GM12878 (cell line): ENCODE measurements around the gene ARHGEF10L. TPM values are rescaled to one million over a fixed set of nuclear protein-coding genes. Genes with fewer than 3 reads are reported as not detected.

Experiments
- ATAC-seq: fragments of 200-7000 bp; cut with Tn5 transposase; 3 replicates; pipeline ENCODE4 v1.9.1; 2020; ENCODE audit warnings: mild to moderate bottlenecking, moderate library complexity
- BruUV-seq: library from RNA; stranded (reverse); fragments of 400-500 nt; replicated peaks from 2 replicates; lab custom pipeline; 2021; lab: Mats Ljungman, UMichigan
- CTCF ChIA-PET: fragments of 300-600 bp; sonication (Branson Sonifier 250); formaldehyde crosslinking; extraction: SDS; loops from one replicate; lab custom pipeline; 2021; ENCODE audit warnings: inconsistent platforms; lab: Yijun Ruan, JAX
- POLR2A ChIA-PET: fragments of 350-600 bp; formaldehyde crosslinking; extraction: SDS; loops from one replicate; lab custom pipeline; 2021; ENCODE audit warnings: inconsistent platforms; lab: Charles Lee
- RAD21 ChIA-PET: fragments of 300-600 bp; sonication (Branson Sonifier 250); formaldehyde crosslinking; loops from one replicate; lab custom pipeline; 2023; ENCODE audit warnings: antibody characterized with exemption; ENCODE audit not compliant: unreplicated experiment; lab: Charles Lee
- SMC1A ChIA-PET: fragments of 300-600 bp; sonication (Branson Sonifier 250); formaldehyde crosslinking; loops from one replicate; lab custom pipeline; 2023; ENCODE audit not compliant: unreplicated experiment, uncharacterized antibody; lab: Charles Lee
- DNase-seq: peaks from one replicate; pipeline ENCODE4 v3.0.0-alpha.2; 2011; ENCODE audit warnings: low read depth, low spot score
- FAIRE-seq: peaks from 3 replicates; lab custom pipeline; 2011; peaks lifted over from hg19 to GRCh38; lab: Jason Lieb, UNC
- H2AFZ ChIP-seq: 2 replicates; pipeline ENCODE4 v1.6.0; 2011; ENCODE audit warnings: low read depth, low read length, control low read depth; ENCODE audit not compliant: control insufficient read depth
- H3K27ac ChIP-seq: 2 replicates; pipeline ENCODE4 v1.5.1; 2011; ENCODE audit warnings: control low read depth; ENCODE audit not compliant: control insufficient read depth, insufficient read depth
- H3K27me3 ChIP-seq, 2 experiments: replicated peaks in 1 of 2; 2 replicates each; pipeline versions ENCODE4 v1.6.0 to v1.6.1; 2011; ENCODE audit warnings: low read length in 1 of 2; ENCODE audit not compliant: control insufficient read depth in 2 of 2, insufficient read depth in 2 of 2
- H3K36me3 ChIP-seq, 2 experiments: 2 replicates each; pipeline ENCODE4 v1.5.1; 2011; ENCODE audit warnings: low read length in 1 of 2; ENCODE audit not compliant: control insufficient read depth in 2 of 2, insufficient read depth in 2 of 2
- H3K4me1 ChIP-seq: 2 replicates; pipeline ENCODE4 v1.6.1; 2011; ENCODE audit warnings: mild to moderate bottlenecking, low read length, moderate library complexity, mixed read lengths; ENCODE audit not compliant: control insufficient read depth, insufficient read depth
- H3K4me2 ChIP-seq: 2 replicates; pipeline ENCODE4 v1.6.0; 2011; ENCODE audit warnings: control low read depth; ENCODE audit not compliant: control insufficient read depth, insufficient read depth
- H3K4me3 ChIP-seq: fragments of 200-600 bp; sonication (generic); 2 replicates; pipeline ENCODE4 v1.5.1; 2016
- H3K79me2 ChIP-seq: 2 replicates; pipeline ENCODE4 v1.6.0; 2011; ENCODE audit warnings: low read length; ENCODE audit not compliant: control insufficient read depth, insufficient read depth
- H3K9ac ChIP-seq: 2 replicates; pipeline ENCODE4 v1.8.0; 2011; ENCODE audit warnings: low read length, control low read depth, mixed read lengths; ENCODE audit not compliant: control insufficient read depth, insufficient read depth
- H3K9me3 ChIP-seq: replicated peaks from 3 replicates; pipeline ENCODE4 v1.5.1; 2011; ENCODE audit warnings: mild to moderate bottlenecking, low read length; ENCODE audit not compliant: control insufficient read depth, insufficient read depth
- H4K20me1 ChIP-seq: 2 replicates; pipeline ENCODE4 v1.6.0; 2011; ENCODE audit not compliant: control insufficient read depth, insufficient read depth
- FOXM1 ChIP-seq: IDR thresholded peaks from 2 replicates; pipeline ENCODE4 v1.6.1; 2012; ENCODE audit warnings: low read depth, mild to moderate bottlenecking, inconsistent platforms, low read length, moderate library complexity
- NFIC ChIP-seq: IDR thresholded peaks from 2 replicates; pipeline ENCODE4 v1.6.1; 2012; ENCODE audit warnings: low read depth, mild to moderate bottlenecking, inconsistent platforms, low read length, moderate library complexity
- ZNF274 ChIP-seq: IDR thresholded peaks from one replicate; pipeline ENCODE4 v1.8.0; 2011; ENCODE audit not compliant: insufficient read length, insufficient read depth
- ZNF622 ChIP-seq: fragments of 450-650 bp; IDR thresholded peaks from 2 replicates; pipeline ENCODE4 v1.6.1; 2017; ENCODE audit warnings: mild to moderate bottlenecking, inconsistent platforms
- WGBS: methylation state at CpG from one replicate; pipeline ENCODE4 v1.1.6; 2016; ENCODE audit warnings: low lambda C conversion rate; ENCODE audit not compliant: insufficient replicate concordance, insufficient coverage; ENCODE audit errors: missing lambda C conversion rate; 5-methylcytosine and 5-hydroxymethylcytosine counted together
- in situ Hi-C: fragments of 300-500 bp; cut with MboI; formaldehyde crosslinking; loops from 9 replicates; pipeline ENCODE4 v1.14.3; 2018; ENCODE audit warnings: mixed read lengths
- intact Hi-C: fragments of 100-400 bp; cut with micrococcal nuclease; formaldehyde crosslinking; loops from one replicate; pipeline ENCODE4 v1.14.2; 2022; ENCODE audit not compliant: unreplicated experiment
- polyA plus RNA-seq, 11 experiments: library from polyadenylated mRNA; depleted of rRNA in 4 of 11; unstranded in 6 of 11; stranded (reverse) in 5 of 11; fragments of >200 nt; fragmentation: Nextera tagmentation in 4 of 11; fragmentation: Illumina TruSeq in 1 of 11; extraction: Ambion mirVana in 4 of 11; extraction: Trizol in 1 of 11; gene quantifications; 1 replicate in 1 of 11; 2 replicates in 10 of 11; pipeline versions ENCODE4 v1.2.1 to v1.2.3, GENCODE V29; 2011 to 2016; ENCODE audit warnings: inconsistent platforms in 2 of 11, missing spikeins in 2 of 11, low read depth in 1 of 11
- total RNA-seq, 4 experiments: library from RNA; depleted of rRNA in 3 of 4; stranded (reverse); fragments of >200 nt in 3 of 4; fragmentation: Illumina TruSeq in 1 of 4; extraction: Trizol in 1 of 4; gene quantifications; 2 replicates each; pipeline versions ENCODE4 v1.2.1 to v1.2.3, GENCODE V29; 2013 to 2021
- TF ChIP-seq, protein P1 (sequence below): fragments of 450-650 bp; IDR thresholded peaks from 2 replicates; pipeline ENCODE4 v1.6.1; 2017; ENCODE audit warnings: antibody characterized with exemption, mild to moderate bottlenecking, moderate library complexity
- TF ChIP-seq, protein P2 (sequence below): fragments of 450-650 bp; IDR thresholded peaks from 2 replicates; pipeline ENCODE4 v1.6.1; 2016; ENCODE audit warnings: mild to moderate bottlenecking

Gene ARHGEF10L
- total and polyA plus RNA-seq, 10 of the 15 experiments (the other 5 are each of a cell fraction or from before 2014, with no cell fraction given) = 0.05 to 0.94 (median 0.28) TPM; not detected in 2

DNA sequence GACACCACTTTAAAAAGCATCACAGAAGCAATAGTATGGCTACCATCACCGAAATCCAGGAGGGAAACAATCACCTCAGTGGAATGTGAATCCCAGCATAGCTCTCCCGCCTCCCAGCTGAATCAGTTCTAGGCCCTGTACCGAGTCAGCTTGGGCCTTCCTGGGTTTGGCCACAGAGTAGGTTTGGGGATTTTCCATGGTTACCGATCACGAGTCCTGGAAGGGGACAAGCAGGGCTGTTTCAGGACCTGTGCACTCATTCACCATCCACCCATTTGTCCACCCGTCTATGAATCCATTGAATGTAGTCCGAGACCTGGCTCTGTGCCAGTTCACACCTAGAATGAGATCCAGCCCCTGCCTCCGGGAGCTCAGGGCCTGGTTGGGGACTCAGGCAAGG, 94.2 kb downstream of the ARHGEF10L start (continued):
- TF ChIP-seq, protein P1, sequence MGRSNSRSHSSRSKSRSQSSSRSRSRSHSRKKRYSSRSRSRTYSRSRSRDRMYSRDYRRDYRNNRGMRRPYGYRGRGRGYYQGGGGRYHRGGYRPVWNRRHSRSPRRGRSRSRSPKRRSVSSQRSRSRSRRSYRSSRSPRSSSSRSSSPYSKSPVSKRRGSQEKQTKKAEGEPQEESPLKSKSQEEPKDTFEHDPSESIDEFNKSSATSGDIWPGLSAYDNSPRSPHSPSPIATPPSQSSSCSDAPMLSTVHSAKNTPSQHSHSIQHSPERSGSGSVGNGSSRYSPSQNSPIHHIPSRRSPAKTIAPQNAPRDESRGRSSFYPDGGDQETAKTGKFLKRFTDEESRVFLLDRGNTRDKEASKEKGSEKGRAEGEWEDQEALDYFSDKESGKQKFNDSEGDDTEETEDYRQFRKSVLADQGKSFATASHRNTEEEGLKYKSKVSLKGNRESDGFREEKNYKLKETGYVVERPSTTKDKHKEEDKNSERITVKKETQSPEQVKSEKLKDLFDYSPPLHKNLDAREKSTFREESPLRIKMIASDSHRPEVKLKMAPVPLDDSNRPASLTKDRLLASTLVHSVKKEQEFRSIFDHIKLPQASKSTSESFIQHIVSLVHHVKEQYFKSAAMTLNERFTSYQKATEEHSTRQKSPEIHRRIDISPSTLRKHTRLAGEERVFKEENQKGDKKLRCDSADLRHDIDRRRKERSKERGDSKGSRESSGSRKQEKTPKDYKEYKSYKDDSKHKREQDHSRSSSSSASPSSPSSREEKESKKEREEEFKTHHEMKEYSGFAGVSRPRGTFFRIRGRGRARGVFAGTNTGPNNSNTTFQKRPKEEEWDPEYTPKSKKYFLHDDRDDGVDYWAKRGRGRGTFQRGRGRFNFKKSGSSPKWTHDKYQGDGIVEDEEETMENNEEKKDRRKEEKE = no peak
- TF ChIP-seq, protein P2, sequence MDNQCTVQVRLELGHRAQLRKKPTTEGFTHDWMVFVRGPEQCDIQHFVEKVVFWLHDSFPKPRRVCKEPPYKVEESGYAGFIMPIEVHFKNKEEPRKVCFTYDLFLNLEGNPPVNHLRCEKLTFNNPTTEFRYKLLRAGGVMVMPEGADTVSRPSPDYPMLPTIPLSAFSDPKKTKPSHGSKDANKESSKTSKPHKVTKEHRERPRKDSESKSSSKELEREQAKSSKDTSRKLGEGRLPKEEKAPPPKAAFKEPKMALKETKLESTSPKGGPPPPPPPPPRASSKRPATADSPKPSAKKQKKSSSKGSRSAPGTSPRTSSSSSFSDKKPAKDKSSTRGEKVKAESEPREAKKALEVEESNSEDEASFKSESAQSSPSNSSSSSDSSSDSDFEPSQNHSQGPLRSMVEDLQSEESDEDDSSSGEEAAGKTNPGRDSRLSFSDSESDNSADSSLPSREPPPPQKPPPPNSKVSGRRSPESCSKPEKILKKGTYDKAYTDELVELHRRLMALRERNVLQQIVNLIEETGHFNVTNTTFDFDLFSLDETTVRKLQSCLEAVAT = no peak
- TF ChIP-seq FOXM1 (no peak), NFIC (no peak)

- no peaks in the 10 kb centered on the region for H4K20me1 ChIP-seq
- ChIA-PET RAD21 (no interaction called here), CTCF (no interaction called here), POLR2A (no interaction called here), SMC1A (interaction anchor here (0.8 kb wide), 1 partner anchor 59 kb away, joined by 3 read pairs; no protein-coding TSS in a partner anchor)
- H3K79me2 ChIP-seq = no peaks in the 10 kb centered on the region
- H3K4me3 ChIP-seq = no peak overlapping the region
- H3K9ac ChIP-seq = no peak overlapping the region
- H3K36me3 ChIP-seq = no peaks in the 10 kb centered on the region
- no peak for FAIRE-seq
- TF ChIP-seq ZNF622 (no peak), ZNF274 (no peak)
- ATAC-seq = no peak
- no TSS peak for BruUV-seq
- no peak overlapping the region for H3K4me2 ChIP-seq
- WGBS = 31% methylated on average over 5 of the region's 5 CpGs
- in situ Hi-C loops = no loop called here
- no peaks in the 10 kb centered on the region for H3K9me3 ChIP-seq
- H2AFZ ChIP-seq = no peak overlapping the region
- peaks cover 3% of the 10 kb centered on the region; the same call in 1 of the 2 replicates for H3K4me1 ChIP-seq
- no peaks in the 10 kb centered on the region; a peak in 1 of 4 replicates for H3K27me3 ChIP-seq
- no peak for DNase-seq
- no peak overlapping the region for H3K27ac ChIP-seq
- intact Hi-C loops = no loop called here
Measured at GRCh38 chr1:17635276-17635675, 95.8 kb downstream of the ARHGEF10L start.
